Measurements from ENCODE around the gene PFDN5. TPM values are rescaled to one million over a fixed set of nuclear protein-coding genes. Genes with fewer than 3 reads are reported as not detected.

Gene PFDN5
- total RNA-seq, 2 experiments from 2014 or later: 264 to 348 TPM

DNA sequence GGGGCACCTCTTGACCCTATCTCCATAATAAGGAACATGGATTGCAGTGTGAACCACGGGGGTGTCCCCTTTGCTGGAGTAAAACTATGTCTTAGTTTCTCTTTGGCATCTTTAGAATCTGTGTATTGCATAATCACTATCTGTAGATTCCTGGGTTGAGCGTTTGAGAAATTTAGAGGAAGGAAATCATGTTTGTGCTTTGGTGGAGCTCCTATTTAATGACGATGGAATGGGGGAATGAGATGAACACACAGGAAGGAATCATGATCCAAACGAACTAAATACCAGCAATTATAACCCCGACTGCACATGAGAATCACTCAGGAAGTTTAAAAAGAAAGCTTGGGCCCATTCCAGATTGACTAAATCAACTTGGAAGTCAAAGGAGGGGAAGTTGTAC is 2.8 kb downstream of the PFDN5 start:
- POLR2A ChIA-PET: interaction anchor here (0.6 to 2.4 kb wide), 6 partner anchors 23 to 1259 kb away, joined by 3 to 17 read pairs (median 3); partner anchors contain the start of genes AAAS and SP1
- Histone ChIP-seq H4K20me1 (ENCODE audit: insufficient read depth, low read length) (no peaks in the 10 kb centered on the region), H3K79me2 (ENCODE audit: insufficient read depth, low read depth, low read length) (peaks cover 25% of the 10 kb centered on the region), H3K9me2 (ENCODE audit: insufficient read depth, low read length) (no peaks in the 10 kb centered on the region), H3K4me1 (ENCODE audit: insufficient read depth, low read length, poor library complexity, severe bottlenecking) (peaks cover 28% of the 10 kb centered on the region), H2AFZ (ENCODE audit: low read length) (no peak overlapping the region), H3K4me2 (ENCODE audit: low read length) (no peak overlapping the region), H3K36me3 (ENCODE audit: insufficient read depth, low read length) (peaks cover 61% of the 10 kb centered on the region), H3K4me3 (ENCODE audit: low read depth, low read length, poor library complexity, severe bottlenecking) (no peak overlapping the region), H3K9me3 (ENCODE audit: low read length) (no peaks in the 10 kb centered on the region), H3K27ac (ENCODE audit: low read depth, low read length, poor library complexity, severe bottlenecking) (no peak overlapping the region)
- no peak for TF ChIP-seq EZH2phosphoT487 (IDR thresholded peaks at IDR 0.05; ENCODE audit: borderline replicate concordance, low read depth, low read length)
- TF ChIP-seq, protein P1, sequence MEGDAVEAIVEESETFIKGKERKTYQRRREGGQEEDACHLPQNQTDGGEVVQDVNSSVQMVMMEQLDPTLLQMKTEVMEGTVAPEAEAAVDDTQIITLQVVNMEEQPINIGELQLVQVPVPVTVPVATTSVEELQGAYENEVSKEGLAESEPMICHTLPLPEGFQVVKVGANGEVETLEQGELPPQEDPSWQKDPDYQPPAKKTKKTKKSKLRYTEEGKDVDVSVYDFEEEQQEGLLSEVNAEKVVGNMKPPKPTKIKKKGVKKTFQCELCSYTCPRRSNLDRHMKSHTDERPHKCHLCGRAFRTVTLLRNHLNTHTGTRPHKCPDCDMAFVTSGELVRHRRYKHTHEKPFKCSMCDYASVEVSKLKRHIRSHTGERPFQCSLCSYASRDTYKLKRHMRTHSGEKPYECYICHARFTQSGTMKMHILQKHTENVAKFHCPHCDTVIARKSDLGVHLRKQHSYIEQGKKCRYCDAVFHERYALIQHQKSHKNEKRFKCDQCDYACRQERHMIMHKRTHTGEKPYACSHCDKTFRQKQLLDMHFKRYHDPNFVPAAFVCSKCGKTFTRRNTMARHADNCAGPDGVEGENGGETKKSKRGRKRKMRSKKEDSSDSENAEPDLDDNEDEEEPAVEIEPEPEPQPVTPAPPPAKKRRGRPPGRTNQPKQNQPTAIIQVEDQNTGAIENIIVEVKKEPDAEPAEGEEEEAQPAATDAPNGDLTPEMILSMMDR (conservative IDR thresholded peaks at IDR 0.05; ENCODE audit: low read length): no peak
- no peak for DNase-seq (ENCODE audit: low spot score)
- CTCF ChIA-PET (ENCODE audit: unreplicated experiment): no interaction called here
- intact Hi-C loops (cut with micrococcal nuclease; ENCODE audit: unreplicated experiment): no loop called here
- BruUV-seq (replicated peaks): no TSS peak

DNA sequence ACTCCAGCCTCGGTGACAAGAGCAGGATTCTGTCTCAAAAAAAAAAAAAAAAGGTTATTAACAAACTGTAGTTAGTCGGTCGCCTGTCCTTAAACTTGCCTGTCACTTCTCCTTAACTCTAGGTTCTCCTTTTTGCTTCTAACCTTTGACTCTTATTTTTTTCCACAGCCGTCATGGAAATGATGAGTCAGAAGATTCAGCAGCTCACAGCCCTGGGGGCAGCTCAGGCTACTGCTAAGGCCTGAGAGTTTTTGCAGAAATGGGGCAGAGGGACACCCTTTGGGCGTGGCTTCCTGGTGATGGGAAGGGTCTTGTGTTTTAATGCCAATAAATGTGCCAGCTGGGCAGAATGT is 3.7 kb downstream of the PFDN5 start:
- POLR2A ChIA-PET: interaction anchor here (0.6 to 2.4 kb wide), 5 partner anchors 22 to 303 kb away, joined by 3 to 17 read pairs (median 5); partner anchors contain the start of genes AAAS and SP1
- peak; percentile 24 for DNase-seq (ENCODE audit: low spot score)
- H4K20me1 ChIP-seq (ENCODE audit: insufficient read depth, low read length): no peaks in the 10 kb centered on the region
- CTCF ChIA-PET (ENCODE audit: unreplicated experiment): interaction anchor here (0.7 to 1.2 kb wide), 3 partner anchors 20 to 46 kb away, joined by 3 to 4 read pairs (median 4); partner anchors contain the start of gene AAAS
- H3K36me3 ChIP-seq (ENCODE audit: insufficient read depth, low read length): peaks cover 57% of the 10 kb centered on the region
- no peaks in the 10 kb centered on the region for H3K9me2 ChIP-seq (ENCODE audit: insufficient read depth, low read length)
- peak overlapping the region; percentile 84 for H3K4me2 ChIP-seq (ENCODE audit: low read length)
- H3K27ac ChIP-seq (ENCODE audit: low read depth, low read length, poor library complexity, severe bottlenecking): no peak overlapping the region
- BruUV-seq (replicated peaks): no TSS peak
- H3K79me2 ChIP-seq (ENCODE audit: insufficient read depth, low read depth, low read length): peaks cover 25% of the 10 kb centered on the region
- intact Hi-C loops (cut with micrococcal nuclease; ENCODE audit: unreplicated experiment): loop anchor here (1.0 kb wide), 1 partner anchor 22 kb away; the partner anchor contains the start of gene AAAS
- peaks cover 28% of the 10 kb centered on the region for H3K4me1 ChIP-seq (ENCODE audit: insufficient read depth, low read length, poor library complexity, severe bottlenecking)
- TF ChIP-seq, protein P1 (conservative IDR thresholded peaks at IDR 0.05; ENCODE audit: low read length): no peak
- no peak for TF ChIP-seq EZH2phosphoT487 (IDR thresholded peaks at IDR 0.05; ENCODE audit: borderline replicate concordance, low read depth, low read length)
- peak overlapping the region; percentile 72 for H3K4me3 ChIP-seq (ENCODE audit: low read depth, low read length, poor library complexity, severe bottlenecking)
- H2AFZ ChIP-seq (ENCODE audit: low read length): no peak overlapping the region
- H3K9me3 ChIP-seq (ENCODE audit: low read length): no peaks in the 10 kb centered on the region
